OCI-LY1 (cell line): ENCODE results near the gene AFMID.

Experiments used
- H2AFZ ChIP-seq: fragments of 200-600 bp; sonication (generic), shearing (Covaris generic); 2 replicates; pipeline ENCODE4 v1.6.0; 2014; ENCODE audit warnings: antibody characterized with exemption, mild to moderate bottlenecking, low read length
- H3F3A ChIP-seq: fragments of 200-600 bp; sonication (generic), shearing (Covaris generic); 2 replicates; pipeline ENCODE4 v1.6.0; 2014; ENCODE audit warnings: mild to moderate bottlenecking, antibody characterized with exemption, low read length, moderate library complexity; ENCODE audit not compliant: insufficient read depth
- H3K27ac ChIP-seq: fragments of 200-600 bp; sonication (generic); 2 replicates; pipeline ENCODE4 v1.5.1; 2014; ENCODE audit warnings: low read length, mixed run types, mild to moderate bottlenecking, low read depth; ENCODE audit not compliant: poor library complexity, severe bottlenecking
- H3K27me3 ChIP-seq: fragments of 200-600 bp; sonication (generic); 2 replicates; pipeline ENCODE4 v1.6.0; 2014; ENCODE audit warnings: antibody characterized with exemption, mild to moderate bottlenecking, low read length, moderate library complexity; ENCODE audit not compliant: insufficient read depth
- H3K36me3 ChIP-seq: fragments of 200-600 bp; sonication (generic); 2 replicates; pipeline ENCODE4 v1.6.1; 2014; ENCODE audit warnings: mild to moderate bottlenecking, antibody characterized with exemption, low read length, moderate library complexity, mixed read lengths; ENCODE audit not compliant: insufficient read depth
- H3K4me1 ChIP-seq: fragments of 200-600 bp; sonication (generic); 2 replicates; pipeline ENCODE4 v1.5.1; 2014; ENCODE audit warnings: mild to moderate bottlenecking, low read length, moderate library complexity; ENCODE audit not compliant: insufficient read depth, severe bottlenecking
- H3K4me2 ChIP-seq: fragments of 200-600 bp; sonication (generic), shearing (Covaris generic); 2 replicates; pipeline ENCODE4 v1.6.1; 2014; ENCODE audit warnings: low read length
- H3K4me3 ChIP-seq: fragments of 200-600 bp; sonication (generic); 2 replicates; pipeline ENCODE4 v1.5.1; 2014; ENCODE audit warnings: low read length, low read depth, mild to moderate bottlenecking, mixed read lengths; ENCODE audit not compliant: poor library complexity, severe bottlenecking
- H3K79me2 ChIP-seq: fragments of 200-600 bp; shearing (Covaris generic); 2 replicates; pipeline ENCODE4 v1.6.1; 2016; ENCODE audit warnings: mixed run types, low read length, mixed read lengths; ENCODE audit not compliant: insufficient read depth
- H3K9ac ChIP-seq: fragments of 200-600 bp; sonication (generic), shearing (Covaris generic); 2 replicates; pipeline ENCODE4 v1.6.1; 2014; ENCODE audit warnings: mild to moderate bottlenecking, low read length, mixed read lengths
- H3K9me2 ChIP-seq: fragments of 200-600 bp; sonication (generic), shearing (Covaris generic); 2 replicates; pipeline ENCODE4 v1.6.1; 2014; ENCODE audit warnings: low read depth, mild to moderate bottlenecking, low read length, mixed read lengths
- H3K9me3 ChIP-seq: fragments of 200-600 bp; shearing (Covaris generic); 2 replicates; pipeline ENCODE4 v1.6.1; 2014; ENCODE audit warnings: low read length, mixed read lengths
- H4K20me1 ChIP-seq: fragments of 200-600 bp; sonication (generic), shearing (Covaris generic); 2 replicates; pipeline ENCODE4 v1.6.0; 2016; ENCODE audit warnings: mild to moderate bottlenecking, low read length; ENCODE audit not compliant: insufficient read depth
- EZH2 ChIP-seq: fragments of 200-600 bp; sonication (generic), shearing (Covaris generic); IDR thresholded peaks from 2 replicates; pipeline ENCODE4 v1.8.0; 2017; ENCODE audit warnings: borderline replicate concordance, mixed run types, mild to moderate bottlenecking, antibody characterized with exemption, low read length, moderate library complexity, mixed read lengths
- TF ChIP-seq, protein P1 (sequence below): fragments of 200-600 bp; sonication (generic), shearing (Covaris generic); IDR thresholded peaks from 2 replicates; pipeline ENCODE4 v1.5.1; 2017; ENCODE audit warnings: mild to moderate bottlenecking, antibody characterized with exemption, low read length, moderate library complexity, mixed read lengths

AFMID gene

DNA sequence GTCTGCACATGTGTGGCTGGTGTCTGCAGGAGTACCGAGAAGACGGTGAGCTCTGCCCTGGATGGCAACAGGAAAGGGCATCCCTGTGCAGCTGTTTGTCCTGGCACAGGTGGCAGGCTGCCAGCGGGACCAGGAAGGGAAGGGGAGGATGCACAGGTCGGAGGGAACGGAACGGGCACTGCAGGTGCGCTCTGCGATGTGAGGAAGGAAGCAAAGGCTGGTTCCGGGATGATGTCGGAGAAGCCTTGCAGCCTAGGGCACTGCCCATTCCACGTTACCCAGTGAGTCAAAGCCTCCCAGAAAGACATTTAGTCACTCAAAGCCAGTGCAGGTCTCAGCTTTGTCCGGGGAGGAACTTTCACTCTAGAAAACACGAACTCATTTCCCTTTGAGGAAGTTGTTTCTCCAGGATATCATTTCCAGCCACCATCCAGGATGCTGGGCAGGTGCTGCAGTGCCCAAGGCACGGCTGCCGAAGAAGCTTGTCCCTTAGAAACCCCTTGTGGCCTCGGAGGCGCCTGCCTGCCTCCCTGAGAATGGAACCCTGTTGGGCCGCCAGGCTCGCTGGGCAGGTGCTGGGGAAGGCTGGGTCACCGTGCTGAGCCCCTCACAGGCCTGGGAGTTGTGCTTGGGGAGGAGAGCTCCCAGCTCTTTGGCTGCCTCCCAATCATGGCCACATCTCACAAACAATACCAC, 39.7 kb downstream of the AFMID start:
- H3K9me3 ChIP-seq: no peaks in the 10 kb centered on the region
- peaks cover 32% of the 10 kb centered on the region for H3K36me3 ChIP-seq
- H3F3A ChIP-seq: peaks cover 4% of the 10 kb centered on the region; the same call in 1 of the 2 replicates
- no peak overlapping the region for H3K4me3 ChIP-seq
- TF ChIP-seq, protein P1, sequence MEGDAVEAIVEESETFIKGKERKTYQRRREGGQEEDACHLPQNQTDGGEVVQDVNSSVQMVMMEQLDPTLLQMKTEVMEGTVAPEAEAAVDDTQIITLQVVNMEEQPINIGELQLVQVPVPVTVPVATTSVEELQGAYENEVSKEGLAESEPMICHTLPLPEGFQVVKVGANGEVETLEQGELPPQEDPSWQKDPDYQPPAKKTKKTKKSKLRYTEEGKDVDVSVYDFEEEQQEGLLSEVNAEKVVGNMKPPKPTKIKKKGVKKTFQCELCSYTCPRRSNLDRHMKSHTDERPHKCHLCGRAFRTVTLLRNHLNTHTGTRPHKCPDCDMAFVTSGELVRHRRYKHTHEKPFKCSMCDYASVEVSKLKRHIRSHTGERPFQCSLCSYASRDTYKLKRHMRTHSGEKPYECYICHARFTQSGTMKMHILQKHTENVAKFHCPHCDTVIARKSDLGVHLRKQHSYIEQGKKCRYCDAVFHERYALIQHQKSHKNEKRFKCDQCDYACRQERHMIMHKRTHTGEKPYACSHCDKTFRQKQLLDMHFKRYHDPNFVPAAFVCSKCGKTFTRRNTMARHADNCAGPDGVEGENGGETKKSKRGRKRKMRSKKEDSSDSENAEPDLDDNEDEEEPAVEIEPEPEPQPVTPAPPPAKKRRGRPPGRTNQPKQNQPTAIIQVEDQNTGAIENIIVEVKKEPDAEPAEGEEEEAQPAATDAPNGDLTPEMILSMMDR: no peak
- no peak for TF ChIP-seq EZH2
- H3K9me2 ChIP-seq: no peaks in the 10 kb centered on the region
- H3K9ac ChIP-seq: no peak overlapping the region
- H3K4me2 ChIP-seq: no peak overlapping the region
- H3K4me1 ChIP-seq: peaks cover 25% of the 10 kb centered on the region
- H3K27me3 ChIP-seq: peaks cover 4% of the 10 kb centered on the region; the same call in 1 of the 2 replicates
- no peak overlapping the region for H2AFZ ChIP-seq
- H3K79me2 ChIP-seq: no peaks in the 10 kb centered on the region
- H4K20me1 ChIP-seq: no peaks in the 10 kb centered on the region
- H3K27ac ChIP-seq: no peak overlapping the region

DNA sequence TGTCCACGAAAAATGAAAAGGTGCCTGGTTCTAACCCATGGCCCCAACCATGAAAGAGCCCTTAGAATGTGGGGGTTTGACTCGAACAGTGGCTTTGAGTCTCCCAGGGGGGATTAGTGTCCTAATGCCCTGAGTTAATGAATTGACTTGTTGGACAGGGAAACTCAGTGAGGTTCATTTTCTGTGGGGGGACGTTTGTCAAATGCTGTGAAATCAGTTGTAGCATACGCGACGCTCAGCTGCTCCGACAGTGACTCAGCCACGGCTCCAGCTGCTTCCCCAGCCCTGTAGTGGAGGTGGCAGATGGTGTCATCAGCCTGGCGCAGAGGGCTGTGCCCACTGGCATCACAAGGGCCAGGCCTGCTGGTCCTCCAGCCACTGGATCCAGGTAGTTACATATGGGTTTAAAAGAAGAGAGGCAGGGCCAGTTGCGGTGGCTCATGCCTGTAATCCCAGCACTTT, 40.3 kb downstream of the AFMID start:
- no peak overlapping the region for H3K27ac ChIP-seq
- H3K4me1 ChIP-seq: peaks cover 31% of the 10 kb centered on the region
- no peaks in the 10 kb centered on the region for H3K9me2 ChIP-seq
- no peaks in the 10 kb centered on the region for H3K79me2 ChIP-seq
- no peaks in the 10 kb centered on the region for H3K9me3 ChIP-seq
- H3K27me3 ChIP-seq: peaks cover 8% of the 10 kb centered on the region; the same call in 1 of the 2 replicates
- peaks cover 30% of the 10 kb centered on the region for H3K36me3 ChIP-seq
- H4K20me1 ChIP-seq: no peaks in the 10 kb centered on the region
- peaks cover 4% of the 10 kb centered on the region; the same call in 1 of the 2 replicates for H3F3A ChIP-seq
- no peak overlapping the region for H3K4me2 ChIP-seq
- no peak for TF ChIP-seq EZH2
- TF ChIP-seq, protein P1: no peak
- no peak overlapping the region for H3K4me3 ChIP-seq
- H3K9ac ChIP-seq: no peak overlapping the region
- no peak overlapping the region for H2AFZ ChIP-seq

DNA sequence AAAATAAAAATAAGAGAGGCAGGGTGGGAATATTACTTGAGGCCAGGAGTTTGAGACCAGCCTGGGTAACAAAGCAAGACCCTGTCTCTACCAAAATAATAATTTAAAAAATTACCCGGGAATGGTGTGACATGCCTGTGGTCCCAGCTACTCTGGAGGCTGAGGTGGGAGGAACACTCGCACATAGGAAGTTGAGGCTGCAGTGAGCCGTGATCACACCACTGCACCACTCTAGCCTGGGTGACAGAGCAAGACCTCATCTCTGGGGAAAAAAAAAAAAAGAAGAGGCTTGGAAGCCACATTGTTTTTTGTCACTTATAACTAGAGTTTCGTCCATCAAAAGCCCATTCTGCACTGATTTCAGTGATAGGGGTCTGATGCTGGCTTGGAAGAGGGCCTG, 41.0 kb downstream of the AFMID start:
- peaks cover 9% of the 10 kb centered on the region; the same call in 1 of the 2 replicates for H3K27me3 ChIP-seq

More for the DNA sequence above, 41.0 kb downstream of the AFMID start:
- peaks cover 32% of the 10 kb centered on the region for H3K4me1 ChIP-seq
- no peaks in the 10 kb centered on the region for H3K79me2 ChIP-seq
- no peaks in the 10 kb centered on the region; the same call in 1 of the 2 replicates for H3F3A ChIP-seq
- H4K20me1 ChIP-seq: no peaks in the 10 kb centered on the region
- H3K9ac ChIP-seq: no peak overlapping the region
- H3K4me3 ChIP-seq: no peak overlapping the region
- H3K9me2 ChIP-seq: no peaks in the 10 kb centered on the region
- no peaks in the 10 kb centered on the region for H3K9me3 ChIP-seq
- TF ChIP-seq, protein P1: no peak
- no peak for TF ChIP-seq EZH2
- H2AFZ ChIP-seq: no peak overlapping the region
- H3K36me3 ChIP-seq: peaks cover 23% of the 10 kb centered on the region
- no peak overlapping the region for H3K4me2 ChIP-seq
- H3K27ac ChIP-seq: no peak overlapping the region
